NT2/D1 (cell line): ENCODE measurements around the gene SNTG2.

Experiments
- SUZ12 ChIP-seq: IDR thresholded peaks from 2 replicates; pipeline ENCODE4 v1.6.1; 2011; ENCODE audit not compliant: insufficient read length, insufficient read depth; ENCODE audit errors: extremely low read depth
- YY1 ChIP-seq: IDR thresholded peaks from 2 replicates; pipeline ENCODE4 v1.6.1; 2011; ENCODE audit not compliant: insufficient read length, insufficient read depth

DNA sequence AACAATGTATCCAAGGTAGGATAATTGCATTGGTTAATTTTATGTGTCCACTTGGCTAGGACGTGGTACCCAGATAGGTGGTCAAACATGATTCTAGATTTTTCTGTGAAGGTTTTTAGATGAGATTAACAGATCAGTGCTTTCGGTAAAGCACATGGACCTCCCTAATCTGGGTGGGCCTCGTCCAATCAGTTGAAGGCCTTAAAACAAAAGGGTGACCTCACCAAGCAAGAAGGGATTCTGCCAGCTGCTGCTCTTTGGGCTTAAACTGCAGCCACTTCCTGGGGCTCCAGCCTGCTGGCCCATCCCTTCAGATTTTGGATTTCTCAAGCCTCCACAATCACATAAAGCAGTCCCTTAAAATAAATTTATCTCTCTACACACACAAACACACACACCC lies 236.5 kb downstream of the SNTG2 start:
- TF ChIP-seq SUZ12: no peak
- TF ChIP-seq YY1: no peak
